NCI-H69 (cell line): Measurements from ENCODE around the gene TOMM5.
"Not testable (repeated sequence)": the region's sequence is repeated elsewhere in the genome, so short reads cannot be mapped to it uniquely, and the experiment has no call there.

Experiments
- DNase-seq: peaks from one replicate; lab custom pipeline; 2025; lab: John Stamatoyannopoulos, UW

Gene TOMM5

DNA sequence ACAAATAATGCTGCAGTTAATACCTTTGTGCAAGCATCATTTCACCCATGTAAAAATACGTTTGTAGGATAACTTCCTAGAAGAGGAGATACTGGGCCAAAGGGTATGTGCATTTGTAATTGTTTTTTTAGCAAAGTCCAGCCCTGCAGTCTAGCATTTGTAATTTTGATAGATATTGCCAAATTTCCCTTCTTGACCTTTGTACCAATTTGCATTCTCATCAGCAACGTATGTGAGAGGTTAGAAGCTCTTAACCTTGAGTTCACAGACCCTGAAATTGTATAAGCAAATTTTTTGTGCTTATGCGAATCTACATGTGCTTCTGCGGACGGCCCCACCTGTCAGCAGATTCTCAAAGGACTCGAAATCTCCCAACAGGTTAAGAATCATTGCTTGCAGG is 18.6 kb upstream of the TOMM5 start:
- DNase-seq = no peak

DNA sequence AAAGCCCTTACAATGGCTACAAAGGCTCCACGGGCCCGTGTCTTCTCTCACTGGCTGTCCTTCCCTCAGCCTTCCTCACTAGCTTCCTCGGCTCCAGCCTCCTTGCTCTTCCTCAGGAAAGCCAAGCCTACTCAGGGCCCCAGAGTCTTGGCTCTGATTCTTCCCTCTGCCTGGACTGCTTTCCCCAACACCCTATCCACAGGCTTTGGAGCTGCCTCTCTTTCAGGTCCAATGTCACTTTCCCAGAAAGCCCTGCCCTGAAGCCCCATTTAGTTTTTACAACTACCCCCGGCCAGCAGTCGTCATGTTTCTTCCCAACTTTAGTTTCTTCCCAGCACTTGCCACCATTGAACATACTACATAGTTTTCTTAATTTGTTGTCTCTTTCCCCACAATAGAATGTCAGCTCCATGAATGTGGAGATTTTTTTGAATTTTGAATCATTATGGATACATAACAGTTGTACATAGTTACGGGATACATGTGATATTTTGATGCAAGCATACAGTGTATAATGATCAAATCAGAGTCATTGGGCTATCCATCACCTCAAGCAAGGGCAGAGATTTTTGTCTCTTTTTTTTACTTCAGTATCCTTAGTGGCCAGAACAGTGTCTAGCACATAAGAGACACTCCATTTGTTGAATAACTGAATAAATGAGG is 17.5 kb upstream of the TOMM5 start:
- DNase-seq = no peak

DNA sequence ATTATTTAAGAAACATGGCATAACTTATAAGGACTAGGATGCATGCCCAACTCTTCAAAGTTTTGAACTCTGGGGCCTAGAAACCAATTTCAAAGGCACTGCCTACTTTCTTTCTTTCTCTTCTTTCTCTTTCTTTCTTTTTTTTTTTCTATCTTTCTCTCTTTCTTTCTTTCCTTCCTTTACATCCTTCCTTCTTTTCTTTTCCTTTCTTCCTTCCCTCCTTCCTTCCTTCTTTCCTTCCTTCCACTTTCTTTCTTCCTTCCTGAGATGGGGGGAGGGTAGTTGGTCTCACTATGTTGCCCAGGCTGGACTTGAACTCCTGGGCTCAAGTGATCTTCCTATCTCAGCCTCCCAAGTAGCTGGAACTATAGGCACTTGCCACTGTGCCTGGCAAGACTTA is 15.9 kb upstream of the TOMM5 start:
- no peak for DNase-seq

DNA sequence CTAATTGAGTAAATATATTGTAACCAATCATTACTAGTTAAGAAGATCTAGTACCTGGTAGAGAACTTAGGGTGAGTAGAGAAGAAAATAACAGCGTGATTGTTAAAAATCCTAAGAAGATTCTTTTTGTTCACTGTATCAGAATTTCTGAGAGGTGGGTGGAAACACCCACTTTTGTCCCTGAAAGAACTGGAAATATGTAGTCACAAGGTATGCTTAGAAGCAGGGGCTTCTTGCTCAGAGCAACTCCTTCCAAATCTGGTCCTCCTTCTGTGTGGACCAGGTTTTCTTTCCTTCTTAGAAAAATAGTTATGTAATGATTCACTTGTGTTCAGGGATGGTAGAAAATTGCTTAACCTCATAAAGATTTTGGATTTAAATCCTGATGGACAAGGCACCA is 11.9 kb upstream of the TOMM5 start:
- DNase-seq = no peak

DNA sequence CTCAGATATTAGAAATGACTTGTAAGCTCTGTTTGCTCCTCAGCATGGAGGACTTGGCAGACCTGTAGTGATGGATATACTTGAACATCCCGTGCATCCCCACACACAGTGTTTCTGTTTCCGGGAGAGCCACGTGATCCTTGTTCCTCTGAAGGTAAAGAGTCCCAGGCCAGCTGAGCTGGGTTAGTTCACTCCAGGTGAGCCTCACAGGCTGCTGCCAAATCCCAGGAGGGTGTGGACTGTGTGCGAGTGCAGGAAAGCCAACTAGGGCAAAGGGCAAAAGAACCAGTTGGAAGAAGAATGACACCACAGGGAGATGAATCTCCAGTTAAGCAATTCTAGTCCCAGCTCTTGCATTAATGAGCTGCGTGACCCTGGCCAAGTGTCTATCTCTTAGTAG is 10.4 kb upstream of the TOMM5 start:
- peak; percentile 57 for DNase-seq

DNA sequence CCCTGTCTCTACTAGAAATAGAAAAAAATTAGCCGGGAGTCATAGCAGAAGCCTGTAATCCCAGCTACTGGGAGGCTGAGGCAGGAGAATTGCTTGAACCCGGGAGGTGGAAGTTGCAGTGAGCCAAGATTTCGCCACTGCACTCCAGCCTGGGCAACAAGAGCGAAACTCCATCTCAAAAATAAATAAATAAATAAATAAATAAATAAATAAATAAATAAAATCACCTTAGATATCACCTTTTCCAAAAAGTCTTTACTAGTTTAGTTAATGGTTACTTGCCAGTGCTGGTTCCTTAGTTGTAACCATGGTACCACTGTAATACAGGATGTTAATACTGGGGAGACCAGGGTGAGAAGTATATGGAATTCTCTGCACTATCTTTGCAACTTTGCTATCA is 9.7 kb upstream of the TOMM5 start:
- DNase-seq = not testable (repeated sequence)

DNA sequence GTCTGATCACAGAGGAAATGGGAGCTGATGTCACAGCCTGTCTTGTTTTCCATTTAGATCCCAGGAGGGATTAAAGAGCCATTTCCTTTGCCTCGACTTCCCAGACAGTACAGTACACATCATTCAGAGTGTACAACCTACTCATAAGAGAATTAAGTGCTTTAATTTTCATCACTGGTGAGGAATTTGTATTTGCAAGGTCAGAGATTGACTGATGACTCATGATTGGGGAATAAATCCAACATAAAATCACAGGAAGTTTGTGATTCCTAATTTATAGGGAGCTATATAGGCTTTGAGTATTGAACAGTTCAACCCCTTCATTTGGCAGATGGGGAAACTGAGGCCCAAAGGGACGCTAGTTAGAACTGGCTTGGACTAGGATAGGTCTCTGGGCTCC is 4.1 kb upstream of the TOMM5 start:
- DNase-seq = no peak

DNA sequence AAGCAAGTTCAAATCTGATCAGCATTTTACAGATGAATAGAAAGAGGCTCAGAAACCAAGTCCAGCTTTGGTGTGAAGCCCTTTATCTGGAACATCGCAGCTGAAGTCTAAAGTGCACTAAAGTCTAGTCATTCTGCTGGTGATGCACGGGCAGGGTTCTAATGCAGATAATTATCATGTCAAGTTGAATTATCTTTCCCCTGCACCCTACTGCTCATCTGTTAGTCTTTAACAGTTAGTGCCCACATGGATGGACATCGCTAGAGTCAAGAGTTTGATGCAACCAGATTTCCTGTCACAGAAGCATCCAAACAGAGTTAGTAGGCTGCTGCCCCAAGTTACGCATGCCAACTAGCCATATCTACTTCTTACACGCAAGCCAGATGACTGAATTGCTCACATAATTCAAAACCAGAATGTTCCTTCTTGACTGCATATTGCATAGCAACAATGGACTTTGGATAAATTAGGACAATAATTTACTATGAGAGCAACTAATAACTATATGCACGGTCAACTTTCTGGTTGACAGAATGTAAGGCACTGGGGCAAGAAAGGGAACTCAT is 1.6 kb upstream of the TOMM5 start:
- peak; percentile 26 for DNase-seq

DNA sequence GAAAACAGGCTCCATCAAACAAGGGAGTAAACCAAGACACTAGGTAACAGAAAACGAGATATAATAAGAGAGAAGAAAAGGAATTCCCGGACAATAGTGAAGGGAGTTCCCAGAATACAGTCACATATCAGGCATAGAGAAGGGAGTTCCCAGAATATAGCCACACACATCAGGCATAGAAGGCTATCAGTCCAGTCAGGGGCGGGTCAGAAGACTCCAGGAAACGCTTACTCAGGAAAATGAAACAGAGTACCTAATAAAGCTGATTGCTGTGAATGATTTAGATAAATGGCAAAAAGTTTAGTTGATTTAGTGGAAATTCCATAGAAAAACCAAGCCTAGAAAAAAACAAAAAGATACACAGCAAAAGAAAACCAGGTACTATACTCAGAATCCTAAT is 4.9 kb downstream of the TOMM5 start:
- no peak for DNase-seq

DNA sequence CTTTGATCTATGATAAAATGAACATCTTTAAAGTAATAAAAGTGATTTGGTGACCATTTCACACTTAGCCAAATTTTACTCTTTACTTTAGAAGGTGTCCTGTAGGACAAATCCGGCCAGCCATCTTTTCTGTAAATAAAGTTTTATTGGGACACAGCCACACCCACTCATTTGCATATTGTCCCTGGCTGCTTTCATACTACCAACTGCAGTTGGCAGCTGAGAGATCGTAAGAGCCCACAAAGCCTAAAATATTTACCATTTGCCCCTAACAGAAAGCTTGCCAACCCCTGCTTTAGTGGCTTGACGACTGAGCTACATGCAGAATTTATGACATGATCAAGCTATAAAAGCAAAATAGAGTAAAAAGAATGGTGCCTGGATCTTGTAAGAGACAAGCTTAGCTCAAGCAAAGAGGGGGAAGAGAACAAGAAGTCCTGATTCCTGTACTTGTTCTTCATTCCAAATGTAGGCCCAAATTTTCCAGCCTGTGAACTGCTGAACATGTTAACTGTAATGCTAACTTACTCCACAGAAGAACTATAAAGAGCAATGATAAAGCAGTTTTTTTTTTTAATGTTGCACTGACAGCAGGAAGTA is 8.8 kb downstream of the TOMM5 start:
- no peak for DNase-seq

DNA sequence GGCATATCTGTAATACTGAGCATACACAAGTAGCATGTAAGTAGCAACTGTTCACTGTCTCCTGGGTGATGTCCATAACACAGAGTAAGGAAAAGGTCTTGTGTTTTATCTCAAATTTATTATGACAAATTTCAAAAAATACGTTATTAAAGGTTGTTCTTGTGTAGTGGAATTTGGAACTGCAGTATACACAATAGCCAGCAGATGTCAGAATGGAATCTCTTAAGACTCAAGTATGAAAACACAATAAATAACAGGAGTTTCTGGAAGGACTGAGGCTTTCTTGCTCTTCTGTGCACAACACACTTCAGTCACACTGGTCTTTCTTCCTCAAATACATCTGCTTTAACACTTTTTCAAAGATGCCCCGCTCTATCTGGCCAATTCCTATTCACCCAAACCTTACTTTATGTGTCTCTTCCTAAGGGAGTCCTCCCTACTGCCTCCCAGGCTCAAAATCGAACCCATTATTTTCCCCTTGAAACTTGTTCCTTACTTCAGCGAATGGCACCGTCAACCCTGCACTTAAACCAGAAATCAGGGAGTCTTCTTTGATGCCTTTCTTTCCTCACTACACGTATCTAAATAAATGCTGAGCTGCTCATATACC is 9.7 kb downstream of the TOMM5 start:
- DNase-seq = peak; percentile 64

DNA sequence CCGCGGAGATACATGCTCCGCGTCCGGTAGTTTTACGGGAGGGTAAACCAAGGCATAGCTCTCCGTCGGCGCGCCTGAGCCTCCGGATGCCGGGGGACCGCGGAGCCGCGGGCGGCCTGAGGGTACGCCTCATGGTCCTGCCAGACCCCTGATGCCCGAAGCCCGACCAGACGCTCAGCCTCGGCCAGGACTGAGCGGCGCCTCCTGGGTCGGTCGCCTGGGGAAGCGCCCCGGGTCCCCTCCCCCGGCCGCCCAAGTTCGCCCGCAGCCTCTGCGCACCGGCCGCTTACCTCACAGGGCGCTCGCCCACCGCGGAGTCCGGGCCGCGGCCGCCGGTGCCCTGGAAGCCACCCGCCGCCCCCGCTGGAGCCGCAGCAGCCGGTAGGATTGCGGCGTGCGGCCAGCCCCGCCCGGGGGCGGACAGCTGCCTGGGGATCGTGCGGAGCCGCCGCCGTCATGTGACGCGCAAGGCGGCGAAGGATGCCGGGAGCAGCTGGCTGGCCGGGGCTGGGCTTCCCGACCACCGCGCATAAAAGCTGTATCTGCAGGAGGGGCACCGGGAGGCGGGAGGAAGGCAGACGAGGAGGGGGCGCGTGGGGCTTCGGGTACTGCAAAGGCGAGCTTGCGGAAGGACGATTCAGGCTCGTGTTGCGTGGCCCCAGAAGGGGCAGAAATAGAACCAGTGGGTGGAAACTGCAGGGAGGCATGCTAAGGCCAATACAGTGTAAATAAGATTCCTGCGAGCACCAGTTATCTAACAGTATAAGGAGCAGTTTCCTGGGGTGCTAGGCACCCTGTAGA is 16.3 kb downstream of the TOMM5 start, which contains the start of gene FBXO10:
TSS of gene FBXO10 (minus strand) at position 460 of the 801 bp plus-strand sequence. CDS start 34,612 bp downstream, outside the sequence.
- DNase-seq = peak; percentile 94

DNA sequence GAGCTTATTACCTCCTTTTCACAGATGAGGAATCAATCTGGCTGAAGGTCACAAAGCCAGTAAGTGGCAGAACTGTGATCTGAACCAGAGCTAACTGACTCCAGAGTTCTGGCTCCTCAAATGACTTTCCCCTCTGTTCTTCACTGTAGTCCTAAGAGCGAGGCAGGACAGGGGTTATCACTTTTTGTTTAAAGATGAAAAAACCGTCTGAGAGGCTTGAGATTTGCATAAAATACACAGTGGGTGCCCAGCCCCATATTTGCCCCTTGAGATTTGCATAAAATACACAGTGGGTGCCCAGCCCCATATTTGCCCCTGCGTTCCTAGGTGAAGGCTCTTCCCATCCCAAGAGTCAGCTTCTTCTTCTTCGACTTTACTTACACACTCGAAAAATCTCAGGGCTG is 16.9 kb downstream of the TOMM5 start:
- peak; percentile 35 for DNase-seq

DNA sequence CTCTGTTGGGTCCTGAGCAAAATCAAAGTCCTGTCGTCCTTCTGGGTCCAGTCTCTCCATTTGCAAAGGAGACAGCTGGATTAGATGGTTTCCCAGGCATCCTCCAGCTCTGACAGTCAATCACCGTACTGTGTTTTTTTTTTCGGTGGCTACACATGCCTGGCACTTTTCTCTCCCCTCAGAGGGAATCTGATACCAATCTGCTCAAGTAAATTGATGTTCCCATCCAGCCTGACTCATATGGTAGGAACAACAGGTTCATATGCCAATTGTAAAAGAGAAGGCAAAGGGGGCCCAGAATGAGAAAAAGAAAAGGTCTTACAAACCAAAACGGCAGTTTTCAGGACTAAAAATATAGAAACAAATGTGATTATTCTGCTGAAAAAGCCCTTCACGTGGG is 17.4 kb downstream of the TOMM5 start:
- peak; percentile 45 for DNase-seq

DNA sequence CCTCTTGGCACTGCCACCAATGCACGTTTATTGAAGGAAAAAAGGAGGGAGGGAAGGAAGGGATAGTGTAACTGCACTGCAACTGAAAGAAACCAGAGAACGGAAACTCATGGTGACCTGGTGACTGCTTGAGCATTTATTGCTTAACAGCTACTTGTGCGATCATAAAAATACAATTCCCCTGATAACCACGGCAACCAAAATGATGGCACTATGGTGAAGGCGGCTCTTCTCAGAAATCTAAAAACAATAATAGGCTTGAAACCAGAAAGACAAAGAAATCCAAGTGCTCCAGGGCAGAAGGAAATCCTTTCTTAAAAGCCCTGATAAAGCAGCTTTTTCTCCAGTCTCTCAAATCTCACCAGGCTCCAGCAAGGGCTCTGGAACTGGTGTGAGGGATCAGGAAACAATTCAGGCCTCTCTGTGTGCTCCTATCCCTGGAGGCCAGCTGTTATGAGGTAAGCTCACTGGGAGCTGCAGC is 18.1 kb downstream of the TOMM5 start:
- DNase-seq = peak; percentile 18

DNA sequence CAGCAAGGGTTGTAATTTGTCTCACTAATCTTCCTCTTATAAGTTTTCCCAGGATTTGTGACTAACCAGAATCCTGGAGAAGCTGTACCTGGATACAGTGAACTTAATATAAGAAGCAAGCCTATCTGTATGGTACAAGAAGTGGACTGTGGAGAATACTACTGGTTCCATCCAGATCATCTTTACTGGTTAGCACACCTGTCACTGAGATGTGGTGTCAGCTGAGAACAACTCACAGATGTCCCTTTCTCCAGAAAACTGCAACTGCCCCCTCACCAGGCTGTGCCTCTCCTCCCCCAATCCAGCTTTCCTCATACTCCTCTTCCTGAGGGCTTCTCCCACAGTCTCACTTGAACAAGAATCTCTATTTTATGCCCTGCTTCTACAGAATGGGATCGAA is 21.1 kb downstream of the TOMM5 start:
- no peak for DNase-seq

DNA sequence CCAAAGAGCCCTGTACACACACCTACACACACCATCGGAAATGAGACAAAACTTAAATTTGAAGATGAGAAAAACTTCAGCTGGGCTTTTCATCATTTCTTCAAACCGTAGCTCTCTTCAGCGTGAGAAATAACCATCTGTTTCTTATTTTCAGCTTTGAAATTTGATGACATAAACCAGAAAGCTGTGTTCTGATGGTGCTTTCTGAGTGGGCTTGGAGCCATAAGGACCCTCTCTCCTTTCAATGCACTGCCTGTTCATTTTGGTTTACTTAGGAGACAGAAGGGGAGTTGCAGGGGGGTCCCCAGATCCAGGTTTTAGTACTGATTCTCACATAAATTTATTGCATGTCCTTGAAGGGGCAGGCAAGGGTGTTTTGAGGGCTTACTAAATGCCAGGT is 25.7 kb downstream of the TOMM5 start:
- no peak for DNase-seq

DNA sequence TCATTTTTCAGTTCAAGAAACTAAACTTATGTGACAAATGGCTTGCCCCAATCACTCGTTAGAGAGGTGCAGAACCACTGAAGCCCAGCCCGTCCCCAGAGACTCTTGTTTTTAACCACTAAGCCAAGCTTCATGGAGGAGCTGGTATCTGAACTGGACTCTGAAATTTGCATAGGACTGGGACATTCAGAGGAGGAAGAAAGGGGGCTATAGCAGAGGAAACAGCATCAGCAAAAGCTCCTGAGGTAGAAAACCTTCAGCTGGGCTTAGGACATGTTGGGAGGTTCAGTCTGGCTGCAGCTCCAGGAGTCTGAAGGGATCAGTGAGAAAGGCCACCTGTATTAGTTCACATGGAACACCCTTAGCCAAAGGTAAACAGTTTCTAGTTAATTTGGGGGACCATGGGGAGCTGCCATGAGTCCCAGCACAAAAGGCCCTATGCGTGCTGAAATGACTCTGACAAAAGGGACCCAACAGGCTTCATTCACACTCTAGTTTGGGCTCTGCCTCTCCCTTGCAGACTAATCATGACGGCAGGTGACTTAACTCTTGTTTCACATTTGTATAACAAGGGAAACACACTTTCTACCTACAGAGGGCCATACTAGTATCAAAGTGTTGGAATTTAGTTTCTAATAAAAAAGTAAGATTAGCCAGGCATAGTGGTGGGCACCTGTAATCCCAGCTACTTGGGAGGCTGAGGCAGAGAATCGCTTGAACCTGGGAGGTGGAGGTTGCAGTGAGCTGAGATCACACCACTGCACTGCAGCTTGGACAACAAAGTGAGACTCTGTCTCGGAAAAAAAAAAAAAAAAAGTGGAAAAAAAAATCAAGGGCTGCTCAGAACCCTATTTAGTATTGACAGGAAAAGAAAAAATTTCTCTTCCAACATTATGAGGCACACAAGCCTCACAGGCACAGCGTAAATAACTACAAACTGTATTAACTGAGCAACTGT is 26.5 kb downstream of the TOMM5 start:
- no peak for DNase-seq

DNA sequence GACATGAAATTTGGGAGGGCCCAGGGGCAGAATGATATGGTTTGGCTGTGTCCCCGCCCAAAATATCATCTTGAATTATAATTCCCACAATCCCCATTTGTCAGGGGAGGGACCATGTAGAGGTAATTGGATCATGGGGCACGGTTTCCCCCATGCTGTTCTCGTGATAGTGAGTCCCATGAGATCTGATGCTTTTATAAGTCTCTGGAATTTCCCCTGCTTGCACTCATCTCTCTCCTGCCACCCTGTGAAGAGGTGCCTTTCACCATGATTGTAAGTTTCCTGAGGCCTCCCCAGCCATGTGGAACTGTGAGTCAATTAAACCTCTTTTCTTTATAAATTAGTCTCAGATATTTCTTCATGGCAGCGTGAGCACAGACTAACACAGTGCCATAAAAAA is 27.5 kb downstream of the TOMM5 start:
- DNase-seq = no peak

DNA sequence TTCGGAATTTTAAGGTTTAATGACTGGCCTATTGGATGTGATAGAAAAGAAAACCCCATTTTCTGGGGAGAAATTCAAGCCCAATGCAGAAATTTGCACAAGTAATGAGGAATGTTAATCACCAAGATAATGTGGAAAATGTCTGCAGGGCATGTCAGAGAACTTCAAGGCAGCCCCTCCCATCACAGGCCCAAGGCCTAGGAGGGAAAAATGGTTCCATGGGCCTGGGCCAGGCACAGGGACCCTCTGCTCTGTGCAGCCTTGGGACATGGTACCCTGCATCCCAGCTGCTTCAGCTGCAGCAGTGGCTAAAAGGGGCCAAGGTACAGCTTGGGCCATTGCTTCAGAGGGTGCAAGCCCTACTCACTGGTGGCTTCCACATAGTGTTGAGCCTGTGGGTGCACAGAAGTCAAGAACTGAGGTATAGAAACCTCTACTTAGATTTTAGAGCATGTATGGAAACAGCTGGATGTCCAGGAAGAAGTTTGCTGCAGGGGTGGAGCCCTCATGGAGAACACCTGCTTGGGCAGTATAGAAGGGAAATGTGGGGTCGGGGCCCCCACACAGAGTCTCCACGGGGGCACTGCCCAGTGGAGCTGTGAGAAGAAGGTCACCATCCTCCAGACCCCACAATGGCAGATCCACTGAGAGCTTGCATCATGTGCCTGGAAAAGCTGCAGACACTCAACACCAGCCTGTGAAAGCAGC is 28.4 kb downstream of the TOMM5 start:
- DNase-seq = no peak
